Activated T-cell treated with anti-CD3 and anti-CD28 coated beads, Interleukin-2, amount 50 U/mL, for 1 hour (primary cell): ENCODE data around the gene ZNF443.
"Not testable (repeated sequence)": the region's sequence is repeated elsewhere in the genome, so short reads cannot be mapped to it uniquely, and the experiment has no call there.

Source experiments
- DNase-seq: peaks from one replicate; pipeline ENCODE4 v3.0.0-alpha.2; 2020

Gene ZNF443

GRCh38 chr19:12440541-12441316 lies at the start of gene ZNF443:
TSS of gene ZNF443 (minus strand) at chr19:12441021. CDS start at chr19:12440914, 107 bp downstream.
- DNase-seq, result peak; percentile 99

GRCh38 chr19:12486265-12486783 lies 45.5 kb upstream of the ZNF443 start:
- DNase-seq, result not testable (repeated sequence)

GRCh38 chr19:12485571-12485970 lies 44.8 kb upstream of the ZNF443 start:
- no peak for DNase-seq

GRCh38 chr19:12485052-12485416 lies 44.2 kb upstream of the ZNF443 start:
- no peak for DNase-seq

- DNase-seq, result peak; percentile 92
These were observed 43.7 kb upstream of the ZNF443 start, which contains the start of gene ZNF709 for GRCh38 chr19:12484371-12485051. TSS of gene ZNF709 (minus strand) at chr19:12484816. CDS start at chr19:12484657, 159 bp downstream.

- DNase-seq, result no peak
These were observed 43.2 kb upstream of the ZNF443 start for GRCh38 chr19:12484011-12484370.

GRCh38 chr19:12482509-12482886 lies 41.7 kb upstream of the ZNF443 start:
- no peak for DNase-seq

GRCh38 chr19:12481781-12482508 lies 41.1 kb upstream of the ZNF443 start:
- DNase-seq, result no peak

GRCh38 chr19:12478234-12478941 lies 37.6 kb upstream of the ZNF443 start:
- DNase-seq, result no peak

- not testable (repeated sequence) for DNase-seq
These were observed 26.8 kb upstream of the ZNF443 start for GRCh38 chr19:12467651-12468050.

- no peak for DNase-seq
These were observed 24.4 kb upstream of the ZNF443 start for GRCh38 chr19:12465211-12465610.

GRCh38 chr19:12464769-12465168 lies 23.9 kb upstream of the ZNF443 start:
- no peak for DNase-seq

GRCh38 chr19:12464139-12464538 lies 23.3 kb upstream of the ZNF443 start:
- not testable (repeated sequence) for DNase-seq

GRCh38 chr19:12453495-12453894 lies 12.7 kb upstream of the ZNF443 start:
- DNase-seq, result no peak

- DNase-seq, result no peak
These were observed 10.0 kb upstream of the ZNF443 start for GRCh38 chr19:12450844-12451243.

GRCh38 chr19:12448808-12449207 lies 8.0 kb upstream of the ZNF443 start:
- no peak for DNase-seq

- DNase-seq, result peak; percentile 36
These were observed 908 bp downstream of the ZNF443 start for GRCh38 chr19:12439686-12440540.

GRCh38 chr19:12430726-12431299 lies 10.0 kb downstream of the ZNF443 start:
- not testable (repeated sequence) for DNase-seq

- DNase-seq, result no peak
These were observed 14.9 kb downstream of the ZNF443 start for GRCh38 chr19:12425888-12426274.

- no peak for DNase-seq
These were observed 15.5 kb downstream of the ZNF443 start for GRCh38 chr19:12425236-12425887.

GRCh38 chr19:12417273-12417672 lies 23.5 kb downstream of the ZNF443 start:
- not testable (repeated sequence) for DNase-seq
